ENCODE data around the gene TMEM220. TPM values are rescaled to one million over a fixed set of nuclear protein-coding genes. Genes with fewer than 3 reads are reported as not detected.

The TMEM220 gene
- 1.1 and 2.0 TPM in 2 replicates for total RNA-seq

DNA sequence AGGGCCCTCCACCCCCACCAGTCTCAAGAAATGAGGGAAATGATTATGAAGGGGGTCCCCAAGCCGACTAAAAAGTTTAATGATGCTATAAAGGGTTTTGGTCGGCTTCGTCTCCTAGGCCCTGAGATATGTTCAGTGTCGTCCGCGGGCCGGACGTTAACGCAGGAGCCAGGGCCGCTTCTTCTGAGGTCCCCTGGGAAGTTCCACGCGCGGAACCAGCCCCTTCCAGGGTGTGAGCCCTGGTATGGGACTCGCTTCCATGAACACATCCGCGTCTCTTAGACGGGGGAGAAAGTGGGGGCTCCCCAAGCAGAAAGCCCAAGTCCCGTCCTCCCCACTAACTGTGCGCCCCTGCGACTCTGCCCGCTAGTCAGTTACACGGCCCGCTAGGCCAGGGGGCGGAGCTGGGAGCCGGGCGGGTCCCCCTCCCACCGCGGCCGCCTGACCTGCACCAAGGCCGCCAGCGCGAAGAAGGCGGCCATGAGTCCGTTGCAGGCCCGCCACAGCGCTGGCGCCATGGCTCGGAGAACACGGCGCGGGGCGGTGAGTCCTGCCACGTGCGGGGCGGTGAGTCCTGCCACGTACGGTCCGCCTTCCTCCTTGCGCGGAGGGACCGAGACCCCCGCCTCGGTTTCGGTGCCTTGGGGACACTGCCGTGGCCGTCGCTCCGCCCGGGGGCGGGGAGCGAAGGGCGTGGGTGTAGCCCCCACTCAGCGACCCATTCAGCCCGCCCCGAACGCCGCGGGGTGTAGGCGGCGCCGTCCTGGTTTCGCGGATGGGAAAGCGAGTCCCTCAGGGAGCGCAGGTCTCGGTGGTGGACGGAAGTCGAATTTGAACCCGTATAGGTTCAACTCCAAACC, at the start of gene TMEM220:
Gene TMEM220 (minus strand): TSS at position 690 of the 860 bp plus-strand sequence. CDS start 172 bp downstream, at position 518.

DNA sequence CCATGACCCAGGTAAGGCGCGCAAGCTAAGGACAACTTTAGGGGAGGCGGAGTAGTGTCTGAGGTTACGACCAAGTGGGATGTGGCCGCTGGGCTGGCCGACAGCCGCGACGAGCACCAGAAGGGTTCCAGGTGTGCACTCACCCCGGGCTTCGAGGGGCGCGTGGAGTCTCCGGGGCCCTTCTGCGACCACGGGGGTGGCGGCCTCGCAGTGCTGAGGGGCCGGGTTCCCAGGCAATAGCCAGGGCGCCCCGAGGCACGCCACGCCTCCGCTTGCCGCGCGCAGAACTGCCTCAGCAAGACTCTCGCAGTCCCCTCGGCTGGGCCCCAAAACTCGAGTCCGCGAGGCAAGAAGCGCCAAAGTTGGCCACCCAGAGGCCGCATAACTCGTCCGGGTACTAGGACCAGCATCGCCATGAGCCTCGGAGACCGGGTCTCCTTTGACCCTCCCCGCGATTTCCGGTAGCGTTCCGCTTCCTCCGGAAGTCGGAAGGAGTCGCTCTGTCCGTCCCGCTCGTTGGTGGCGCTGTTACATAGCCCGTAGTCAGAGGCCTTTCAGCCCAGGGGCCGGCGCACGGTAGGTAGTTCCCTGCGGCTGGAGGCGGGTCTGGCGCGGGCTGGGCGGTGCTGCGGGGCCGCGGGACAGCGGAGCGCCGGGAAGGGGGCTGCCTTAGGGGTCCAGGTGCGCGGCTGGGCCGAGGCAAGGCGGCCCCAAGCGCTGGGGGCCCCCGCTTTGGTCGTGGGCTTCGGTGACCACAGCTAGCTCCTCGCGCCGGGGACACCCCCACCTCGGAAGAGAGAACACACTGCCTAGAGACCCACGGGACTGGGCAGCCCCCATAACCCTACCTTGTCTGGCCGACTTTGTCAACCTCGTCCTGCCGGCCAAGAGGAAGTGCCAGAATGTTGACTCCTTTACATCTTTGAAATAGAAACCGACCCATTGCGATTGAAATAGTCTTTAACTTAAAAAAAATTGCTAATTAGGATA, 32.4 kb downstream of the TMEM220 start, which contains the start of the genes ADPRM and SCO1:
Gene ADPRM (plus strand): TSS at position 503 of the 990 bp plus-strand sequence. CDS start 7,333 bp downstream, outside the sequence.
Gene SCO1 (minus strand): TSS at position 442 of the 990 bp plus-strand sequence. CDS start 26 bp downstream, at position 416.

Other genes with a start within 250 kb of the TMEM220 start
- not detected in 2 replicates for gene MYH1, start 211.5 kb downstream of the TMEM220 start, total RNA-seq
- not detected in 2 replicates for gene MYH2, start 180.4 kb downstream of the TMEM220 start, total RNA-seq
- under 0.01 and 0.50 TPM in 2 replicates for gene MYH3, start 72.7 kb downstream of the TMEM220 start, total RNA-seq
- 23.1 and 26.7 TPM in 2 replicates for gene SCO1, start 32.5 kb downstream of the TMEM220 start, total RNA-seq
- gene ADPRM, start 32.4 kb downstream of the TMEM220 start, total RNA-seq = 9.7 and 10.4 TPM in 2 replicates
- gene TMEM238L, start 74.1 kb upstream of the TMEM220 start, total RNA-seq = not detected in 2 replicates
- not detected in 2 replicates for gene PIRT, start 108.1 kb upstream of the TMEM220 start, total RNA-seq

All from thoracic aorta endothelial cell (primary cell).